H1 (cell line): ENCODE results near the gene DNAJC11. TPM values are rescaled to one million over a fixed set of nuclear protein-coding genes. Genes with fewer than 3 reads are reported as not detected.

Experiments used
- CTBP2 ChIP-seq: IDR thresholded peaks from 2 replicates; pipeline ENCODE4 v1.7.0; 2011; ENCODE audit warnings: borderline replicate concordance, mild to moderate bottlenecking, moderate library complexity, mixed read lengths, low read length; ENCODE audit not compliant: insufficient read depth, insufficient read length
- EZH2 ChIP-seq: fragments of 200-600 bp; sonication (generic); IDR thresholded peaks from 2 replicates; pipeline ENCODE4 v1.7.1; 2012; ENCODE audit warnings: low read depth, mild to moderate bottlenecking, moderate library complexity, low read length, inconsistent platforms; ENCODE audit not compliant: severe bottlenecking
- SIRT6 ChIP-seq: IDR thresholded peaks from one replicate; pipeline ENCODE4 v1.7.1; 2012; ENCODE audit warnings: low read length, inconsistent platforms
- TCF12 ChIP-seq: IDR thresholded peaks from 2 replicates; pipeline ENCODE4 v1.6.1; 2011; ENCODE audit warnings: low read depth, mild to moderate bottlenecking, low read length
- ZNF274 ChIP-seq: IDR thresholded peaks from 2 replicates; pipeline ENCODE4 v1.7.0; 2012; ENCODE audit warnings: low read length, borderline replicate concordance; ENCODE audit errors: extremely low read depth
- polyA plus RNA-seq, 7 experiments: library from polyadenylated mRNA; depleted of rRNA in 3 of 7; stranded (reverse) in 5 of 7; unstranded in 2 of 7; fragments of >200 nt in 5 of 7; fragments of 200-250 nt in 2 of 7; gene quantifications; 1 replicate in 5 of 7; 2 replicates in 1 of 7; 4 replicates in 1 of 7; pipeline versions ENCODE4 v1.2.1 to v1.2.3, GENCODE V29; 2011 to 2013; ENCODE audit warnings: missing spikeins in 2 of 7, mixed read lengths in 2 of 7
- total RNA-seq: library from RNA; stranded (reverse); fragmentation: NEBNext Ultra II Directional; extraction: Animal tissue kit (Norgen Biotek cat#: 25700); gene quantifications from 2 replicates; pipeline ENCODE4 v1.2.1, GENCODE V29; 2021

The DNAJC11 gene
- total and polyA plus RNA-seq, 2 of the 8 experiments (the other 6 are each of a cell fraction or from before 2014, with no cell fraction given), result 43.9 to 90.9 TPM

DNA sequence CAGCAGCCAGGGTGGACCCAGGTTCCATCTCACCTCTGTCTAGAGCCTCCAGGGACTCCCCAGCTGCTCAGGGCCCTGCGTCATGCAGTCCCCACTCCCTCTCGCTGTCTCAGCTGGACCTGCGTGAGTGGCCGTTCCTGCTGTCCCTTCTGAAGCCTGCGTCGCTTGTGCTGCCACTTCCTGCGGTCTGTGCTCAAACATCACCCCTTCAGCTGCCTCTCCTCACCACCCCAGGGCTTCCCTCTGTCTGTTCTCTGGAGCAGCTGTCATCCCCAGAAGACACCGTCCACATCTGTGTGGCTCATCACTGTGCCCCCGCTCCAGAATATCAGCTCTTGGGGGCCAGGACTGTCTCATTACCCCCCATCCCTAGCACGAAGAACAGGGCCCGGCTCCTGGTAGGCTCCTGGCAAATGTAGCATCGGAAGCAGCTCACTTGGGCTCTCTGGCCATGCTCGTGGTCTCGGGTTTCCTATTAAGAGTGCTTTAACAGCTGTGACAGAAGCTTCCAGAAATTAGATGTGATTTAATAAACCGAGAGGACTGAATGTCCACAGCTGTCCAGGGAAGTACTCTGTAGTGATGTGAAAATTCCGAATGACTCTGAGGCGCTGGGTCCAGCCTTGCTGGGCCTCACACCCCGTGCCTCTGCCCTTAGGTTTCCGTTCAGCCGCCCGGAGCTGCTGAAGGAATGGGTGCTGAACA, 73.6 kb downstream of the DNAJC11 start (continued):
- TF ChIP-seq EZH2, result no peak
- no peak for TF ChIP-seq ZNF274
- no peak for TF ChIP-seq TCF12
- no peak for TF ChIP-seq CTBP2
- no peak for TF ChIP-seq SIRT6
